GM19240 (cell line): ENCODE data around the gene SGF29.
"Not testable (repeated sequence)": the region's sequence is repeated elsewhere in the genome, so short reads cannot be mapped to it uniquely, and the experiment has no call there.

ENCODE experiments used
- DNase-seq: peaks from one replicate; pipeline ENCODE4 v3.0.0; 2011; ENCODE audit warnings: low spot score; ENCODE audit not compliant: insufficient read length

The SGF29 gene

DNA sequence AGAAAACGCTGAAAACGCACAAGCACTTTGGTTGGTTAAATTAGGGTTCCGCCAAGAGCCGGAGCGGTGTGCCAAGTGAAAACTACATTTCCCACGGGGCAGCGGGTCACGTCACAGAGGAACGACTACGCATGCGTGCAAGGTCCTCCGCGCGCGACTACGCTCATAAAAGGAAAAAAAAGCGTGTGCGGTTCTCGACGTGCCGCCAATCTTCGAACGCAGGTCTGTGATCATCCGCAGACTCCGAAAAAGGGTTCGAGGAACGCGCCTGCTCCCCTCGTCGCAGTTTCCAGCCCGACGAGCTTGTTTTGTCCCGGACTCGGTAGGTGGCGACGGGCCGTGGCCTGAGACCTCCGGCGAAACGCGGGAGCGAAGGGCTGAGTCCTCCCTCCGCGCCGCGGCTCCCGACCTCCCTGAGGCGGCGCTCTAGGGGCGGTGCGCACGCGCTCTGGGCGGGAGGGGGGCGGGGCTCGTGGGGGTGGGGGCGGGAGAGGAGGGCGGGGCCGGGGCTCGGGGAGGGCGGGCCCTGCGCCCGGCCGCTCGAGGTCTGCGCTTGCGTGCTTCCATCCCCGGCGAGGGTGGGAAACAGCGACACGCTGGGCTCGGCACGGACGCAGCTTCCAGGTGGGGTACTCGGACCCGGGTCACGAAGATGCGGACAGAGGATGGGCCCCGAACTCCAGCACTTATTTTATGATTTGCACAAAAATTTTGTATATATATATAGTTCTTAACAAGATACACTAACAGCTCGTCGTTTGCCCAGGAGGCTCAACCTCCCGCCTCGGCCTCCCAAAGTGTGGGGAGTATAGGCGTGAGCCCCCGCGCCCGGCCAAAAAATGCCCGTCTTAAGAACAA, at the start of gene SGF29:
Gene SGF29 (plus strand): TSS at position 145 of the 858 bp plus-strand sequence. CDS start 27,150 bp downstream, outside the sequence.
- peak; percentile 93 for DNase-seq

DNA sequence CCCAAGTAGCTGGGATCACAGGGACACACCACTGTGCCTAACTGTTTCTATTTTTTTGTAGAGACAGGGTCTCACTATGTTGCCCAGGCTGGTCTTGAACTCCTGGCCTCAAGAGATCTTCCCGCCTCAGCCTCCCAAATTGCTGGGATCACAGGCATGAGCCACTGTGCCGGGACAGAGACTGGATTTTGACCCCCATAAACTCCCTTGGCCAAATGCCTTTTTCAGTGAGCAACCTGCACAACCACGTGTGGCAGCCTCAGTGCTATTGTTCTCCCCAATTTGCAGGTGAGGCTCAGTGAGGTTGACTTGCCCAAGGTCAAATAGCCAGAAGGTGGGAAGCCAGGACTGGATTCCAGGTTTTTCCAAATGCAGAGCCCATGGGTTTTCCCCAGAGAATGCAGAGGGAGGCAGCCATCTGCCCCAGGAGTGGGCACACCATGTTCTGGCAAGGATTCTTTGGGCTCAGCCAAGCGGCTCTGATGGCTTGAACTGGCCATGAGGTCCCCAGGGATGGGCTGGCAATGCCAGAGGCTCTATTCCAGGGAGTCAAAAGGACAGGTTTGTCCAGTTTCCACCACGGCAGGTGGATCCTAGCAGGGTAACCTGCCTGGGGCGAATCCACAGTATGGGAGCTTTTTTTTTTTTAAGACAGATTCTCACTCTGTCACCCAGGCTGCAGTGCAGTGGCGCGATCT, 48.9 kb upstream of the SGF29 start:
- no peak for DNase-seq

DNA sequence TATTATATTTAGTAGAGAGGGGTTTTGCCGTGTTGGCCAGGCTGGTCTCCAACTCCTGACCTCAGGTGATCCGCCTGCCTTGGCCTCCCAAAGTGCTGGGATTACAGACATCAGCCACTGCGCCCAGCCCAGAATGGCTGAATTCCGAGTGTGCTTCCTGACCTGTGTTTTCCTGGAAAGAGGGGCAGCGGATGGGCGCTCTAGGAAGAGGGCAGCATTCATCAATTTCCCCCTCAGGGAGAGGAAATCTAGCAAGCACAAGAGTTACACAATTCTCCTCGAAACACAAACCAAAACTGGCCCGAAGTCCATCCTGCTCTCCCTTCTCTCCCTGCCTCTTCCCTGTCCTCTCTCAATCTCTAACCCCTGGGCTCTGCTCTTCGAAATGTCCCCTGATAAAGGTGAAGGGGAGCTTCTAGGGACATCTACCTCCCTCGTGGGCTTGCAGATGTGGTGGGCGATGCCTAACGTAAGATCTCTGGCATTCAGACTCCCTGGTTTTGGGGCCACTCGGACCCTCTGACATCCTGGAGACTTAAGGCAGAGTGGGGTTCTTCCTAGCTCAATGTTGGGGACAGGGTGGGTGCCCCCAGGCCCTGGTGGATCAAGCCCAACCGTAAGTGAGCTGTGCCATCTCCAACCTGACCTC, 48.1 kb upstream of the SGF29 start:
- DNase-seq, result no peak

DNA sequence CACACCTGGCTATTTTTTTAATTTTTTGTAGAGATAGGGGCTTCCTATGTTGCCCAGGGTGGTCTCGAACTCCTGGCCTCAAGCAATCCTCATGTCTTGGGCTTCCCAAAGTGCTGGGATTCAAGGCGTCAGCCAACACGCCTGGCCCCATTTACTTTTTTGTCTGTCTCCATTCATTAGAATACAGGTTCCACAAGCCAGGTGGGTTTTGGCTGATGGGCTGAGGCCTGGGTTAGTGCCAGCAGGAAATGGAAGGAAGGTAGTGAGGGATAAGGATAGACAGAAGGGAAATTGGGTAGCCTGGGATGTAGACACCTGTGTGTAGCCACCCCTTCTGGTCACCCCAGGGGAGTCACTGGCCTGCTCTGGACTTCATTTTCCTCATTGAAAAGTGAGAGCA, 42.7 kb upstream of the SGF29 start:
- DNase-seq, result no peak

DNA sequence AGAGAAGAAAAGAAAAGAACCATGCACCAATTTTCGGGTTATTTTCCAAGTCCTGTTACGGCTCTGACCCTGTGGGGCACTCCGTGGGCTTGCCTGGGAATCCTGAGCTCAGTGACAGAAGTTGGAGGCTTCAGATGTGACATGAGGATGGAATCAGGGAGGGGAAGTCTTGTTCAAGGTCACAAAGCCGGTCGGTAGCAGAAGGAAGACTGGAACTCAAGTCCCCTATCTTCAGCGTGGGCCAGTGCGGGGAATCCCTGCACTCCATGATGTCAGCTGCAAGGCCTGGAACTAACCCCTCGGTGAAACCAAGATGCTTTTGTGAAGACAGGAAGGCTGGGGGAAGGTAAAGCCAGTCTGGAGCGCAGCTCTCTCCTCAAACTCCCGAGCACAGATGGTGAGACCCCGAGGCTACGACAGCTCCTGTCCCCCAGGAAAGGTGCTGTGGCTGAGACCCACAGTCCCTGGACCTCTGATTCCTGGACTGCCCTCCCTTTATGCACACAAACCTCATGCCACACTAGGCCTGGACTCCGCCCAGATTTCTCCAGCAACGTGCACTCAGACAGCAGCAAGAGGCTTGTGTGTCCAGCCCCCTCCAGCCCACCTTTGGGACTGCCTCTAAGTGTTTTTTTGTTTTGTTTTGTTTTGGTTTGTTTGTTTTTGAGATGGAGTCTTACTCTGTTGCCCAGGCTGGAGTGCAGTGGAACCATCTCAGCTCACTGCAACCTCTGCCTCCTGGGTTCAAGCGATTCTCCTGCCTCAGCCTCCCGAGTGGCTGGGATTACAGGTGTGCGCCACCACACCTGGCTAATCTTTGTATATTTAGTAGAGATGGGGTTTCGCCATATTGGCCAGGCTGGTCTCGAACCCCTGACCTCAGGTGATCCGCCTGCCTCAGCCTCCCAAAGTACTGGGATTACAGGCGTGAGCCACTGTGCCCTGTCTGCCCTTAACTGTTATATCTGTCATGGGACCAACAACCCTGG, 41.6 kb upstream of the SGF29 start:
- DNase-seq, result no peak

DNA sequence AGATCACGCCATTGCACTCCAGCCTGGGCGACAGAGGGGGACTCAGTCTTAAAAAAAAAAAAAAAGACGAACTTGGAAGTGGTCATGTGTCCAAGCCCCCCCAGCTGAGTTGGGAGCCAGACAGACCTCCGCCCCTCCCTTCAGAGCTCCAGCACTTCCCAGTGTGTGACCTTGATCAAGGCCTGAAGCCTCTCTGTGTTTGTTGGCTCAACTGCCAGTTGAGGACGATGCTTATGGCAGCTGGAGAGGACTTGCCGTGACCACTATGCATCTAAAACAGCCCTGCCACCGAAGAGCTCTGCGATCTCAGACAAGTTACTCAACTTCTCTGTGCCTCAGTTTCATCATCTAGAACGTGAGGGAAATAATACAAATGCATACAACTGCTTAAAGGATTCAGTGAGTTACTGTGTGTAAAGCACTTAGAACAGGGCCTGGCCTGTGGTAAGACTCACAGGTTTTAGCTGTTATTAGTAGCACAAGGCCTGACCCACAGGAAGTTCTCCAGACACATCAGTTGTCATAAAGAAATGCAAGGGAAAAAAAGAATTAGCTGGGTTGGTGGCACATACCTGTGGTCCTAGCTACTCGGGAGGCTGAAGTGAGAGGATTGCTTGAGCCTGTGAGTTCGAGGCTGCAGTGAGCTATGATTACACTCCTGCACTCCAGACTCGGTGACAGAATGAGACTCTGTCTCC, 40.1 kb upstream of the SGF29 start:
- DNase-seq, result no peak

DNA sequence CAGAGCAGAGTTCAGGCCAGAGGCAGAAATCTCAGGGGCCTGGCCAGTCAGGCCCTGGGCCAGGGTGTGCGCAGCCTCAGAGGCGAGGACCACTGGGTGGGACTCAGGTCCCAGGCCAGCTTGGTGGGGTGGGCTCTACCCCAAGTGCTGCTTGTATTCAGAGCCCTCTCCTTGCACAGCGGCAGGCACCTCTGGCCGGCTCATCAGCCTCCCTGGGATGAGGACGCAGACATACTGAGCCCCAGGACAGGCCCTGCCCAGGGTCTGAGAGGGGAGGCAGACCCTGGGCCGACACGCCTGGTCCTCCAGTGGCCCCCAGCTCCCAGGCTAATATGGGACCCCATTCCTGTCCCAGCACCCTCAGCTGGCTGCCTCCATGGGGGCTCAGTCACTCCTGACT, 39.5 kb upstream of the SGF29 start:
- no peak for DNase-seq

DNA sequence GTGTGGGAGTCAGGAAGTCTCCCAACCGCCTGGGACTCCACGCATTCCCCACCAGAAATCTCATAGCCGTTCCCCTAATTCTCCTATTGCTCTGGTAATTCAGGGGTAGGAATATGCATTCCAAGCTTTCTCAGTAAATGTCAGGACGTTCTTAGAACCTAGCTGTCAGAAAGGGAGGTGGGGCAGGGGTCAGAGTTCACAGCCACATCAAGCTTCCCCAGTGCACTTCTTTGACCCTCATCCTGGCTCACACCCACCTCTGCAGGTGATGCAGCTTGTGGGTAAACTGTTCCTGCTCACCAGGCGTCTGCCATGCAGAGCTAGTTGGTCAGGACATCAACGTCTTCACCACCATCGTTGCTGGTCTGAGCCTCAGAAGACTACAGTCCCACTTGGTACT, 33.0 kb upstream of the SGF29 start:
- no peak for DNase-seq

DNA sequence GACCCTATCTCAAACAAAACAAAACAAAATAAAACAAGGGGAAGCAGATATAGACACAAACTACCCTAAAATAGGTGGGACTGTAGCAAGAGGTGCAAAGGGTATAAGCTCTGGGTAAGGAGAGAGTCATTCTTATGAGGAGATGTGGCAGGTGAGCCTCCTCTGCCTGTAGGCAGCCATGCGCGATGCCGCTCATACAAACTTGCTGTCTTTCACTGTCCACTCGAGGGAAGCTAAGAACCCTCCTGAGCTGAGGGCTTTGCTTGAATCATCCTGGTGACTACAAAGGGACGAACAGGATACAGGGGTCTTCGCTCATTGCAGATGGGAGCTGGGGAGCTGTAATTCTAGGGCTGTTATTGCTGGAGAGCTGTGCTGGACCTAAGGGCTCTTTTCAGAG, 32.3 kb upstream of the SGF29 start:
- DNase-seq, result no peak

DNA sequence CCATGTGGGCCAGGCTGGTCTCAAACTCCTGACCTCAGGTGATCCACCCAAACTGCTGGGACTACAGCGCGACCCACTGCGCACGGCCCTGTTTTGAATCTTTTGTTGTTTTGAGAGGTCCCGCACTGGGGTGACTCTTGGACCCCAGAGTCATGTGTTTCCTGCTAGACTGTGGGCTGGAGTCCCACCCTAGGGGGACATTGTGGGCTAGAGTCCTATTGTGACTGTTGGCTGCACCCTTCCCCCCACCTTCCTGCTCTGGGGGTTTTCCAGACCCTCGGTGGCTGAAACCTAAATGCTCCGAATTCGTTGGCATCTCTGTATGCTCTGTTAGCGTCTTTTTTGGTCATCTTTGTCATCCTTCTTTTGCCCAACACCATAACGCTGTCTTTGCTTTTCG, 30.9 kb upstream of the SGF29 start:
- no peak for DNase-seq

DNA sequence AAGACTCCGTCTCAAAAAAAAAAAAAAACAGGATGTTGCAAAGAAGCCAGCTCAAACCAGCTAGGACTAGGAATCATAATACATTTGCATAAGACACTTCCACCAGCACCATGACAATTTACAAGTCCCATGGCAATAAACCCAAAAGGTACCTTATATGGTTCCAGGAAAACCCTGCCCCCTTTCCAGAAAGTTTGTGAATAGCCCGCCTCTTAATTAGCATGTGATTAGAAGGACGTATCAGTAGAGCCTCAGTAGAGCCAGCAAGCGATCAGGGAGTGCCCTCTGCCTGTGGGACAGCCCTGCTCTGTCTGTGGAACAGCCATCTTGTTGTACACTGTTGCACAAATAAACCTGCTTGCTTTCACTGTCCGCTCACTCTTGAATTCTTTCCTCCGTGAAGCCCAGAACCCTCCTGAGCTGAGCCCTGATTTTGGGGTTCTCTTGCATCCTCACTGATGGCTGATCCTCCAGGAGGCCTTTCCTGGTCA, 29.0 kb upstream of the SGF29 start:
- no peak for DNase-seq

DNA sequence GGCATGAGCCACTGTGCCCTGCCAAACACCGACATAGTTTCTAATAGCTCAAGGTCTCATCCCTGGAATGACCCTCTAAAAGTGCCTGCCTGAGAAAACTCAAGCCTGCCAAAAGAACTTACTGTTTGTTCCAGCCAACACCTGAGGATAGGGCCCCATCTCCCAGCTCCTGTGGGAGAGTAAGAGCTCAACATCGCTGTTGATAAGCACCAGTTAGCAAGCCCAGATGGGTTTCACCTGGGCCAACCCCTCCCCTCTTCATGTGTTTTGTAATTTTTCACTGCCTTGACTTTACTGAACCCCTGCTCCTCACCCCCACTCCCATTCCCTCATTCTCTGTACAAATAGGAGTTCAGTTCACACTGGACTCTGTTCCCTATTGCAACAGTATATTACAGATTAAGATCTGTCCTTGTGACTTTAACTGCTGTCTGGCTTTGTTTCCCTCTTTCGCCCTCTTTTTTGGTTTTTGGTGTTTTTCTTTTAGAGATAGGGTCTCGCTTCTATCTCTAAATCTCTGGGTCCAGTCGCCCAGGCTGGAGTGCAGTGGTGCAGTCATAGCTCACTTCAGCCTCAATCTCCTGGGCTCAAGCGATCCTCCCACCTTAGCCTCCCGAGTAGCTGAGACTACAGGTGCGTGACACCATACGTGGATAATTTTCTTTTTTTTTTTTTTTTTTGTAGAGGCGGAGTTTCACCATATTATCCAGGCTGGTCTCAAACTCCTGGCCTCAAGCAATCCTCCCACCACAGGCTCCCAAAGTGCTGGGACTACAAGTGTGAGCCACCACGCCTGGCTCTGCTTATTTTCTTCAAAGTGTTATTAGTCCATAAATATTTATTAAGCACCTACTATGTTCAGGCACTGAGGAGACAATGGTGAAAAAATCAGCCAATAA, 27.3 kb upstream of the SGF29 start:
- DNase-seq, result no peak

DNA sequence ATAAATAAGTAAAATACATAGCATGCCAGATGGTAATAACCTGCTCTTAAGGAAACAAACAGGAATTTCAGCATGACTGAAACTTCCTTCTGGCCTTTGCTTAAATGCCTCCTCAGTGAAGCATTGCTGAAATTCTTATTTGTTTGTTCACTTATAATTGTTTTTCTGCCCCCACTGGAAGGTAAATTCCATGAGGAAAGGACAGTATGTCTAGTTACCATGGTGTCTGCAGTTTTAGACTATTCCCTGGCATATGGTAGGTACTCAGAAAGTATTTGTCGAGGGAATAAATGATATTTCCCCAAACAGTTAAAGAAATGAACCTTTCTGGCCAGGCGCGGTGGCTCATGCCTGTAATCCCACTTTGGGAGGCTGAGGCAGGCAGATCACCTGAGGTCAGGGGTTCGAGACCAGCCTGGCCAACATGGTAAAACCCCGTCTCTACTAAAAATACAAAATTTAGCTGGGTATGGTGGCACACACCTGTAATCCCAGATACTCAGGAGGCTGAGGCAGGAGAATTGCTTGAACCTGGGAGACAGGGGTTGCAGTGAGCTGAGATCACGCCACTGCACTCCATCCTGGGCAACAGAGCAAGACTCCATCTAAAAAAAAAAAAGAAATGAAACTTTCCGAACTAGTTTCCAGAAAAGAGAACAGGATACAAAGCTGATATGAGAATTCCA, 26.5 kb upstream of the SGF29 start:
- DNase-seq, result not testable (repeated sequence)

DNA sequence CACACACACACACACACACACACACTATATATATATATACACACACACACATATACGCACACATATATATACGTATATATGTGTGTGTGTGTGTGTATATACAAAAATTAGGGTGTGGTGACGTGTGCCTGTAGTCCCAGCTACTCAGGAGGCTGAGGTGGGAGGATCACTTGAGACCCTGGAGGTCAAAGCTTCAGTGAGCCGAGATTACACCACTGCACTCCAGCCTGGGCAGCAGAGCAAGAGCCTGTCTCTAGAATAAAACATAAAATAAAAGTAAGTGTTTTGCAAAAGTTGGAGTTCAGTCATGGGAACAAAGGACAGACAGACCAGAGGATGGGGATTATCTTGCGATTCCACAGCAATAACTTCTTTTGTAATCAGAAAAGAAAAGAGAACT, 25.7 kb upstream of the SGF29 start:
- no peak for DNase-seq

DNA sequence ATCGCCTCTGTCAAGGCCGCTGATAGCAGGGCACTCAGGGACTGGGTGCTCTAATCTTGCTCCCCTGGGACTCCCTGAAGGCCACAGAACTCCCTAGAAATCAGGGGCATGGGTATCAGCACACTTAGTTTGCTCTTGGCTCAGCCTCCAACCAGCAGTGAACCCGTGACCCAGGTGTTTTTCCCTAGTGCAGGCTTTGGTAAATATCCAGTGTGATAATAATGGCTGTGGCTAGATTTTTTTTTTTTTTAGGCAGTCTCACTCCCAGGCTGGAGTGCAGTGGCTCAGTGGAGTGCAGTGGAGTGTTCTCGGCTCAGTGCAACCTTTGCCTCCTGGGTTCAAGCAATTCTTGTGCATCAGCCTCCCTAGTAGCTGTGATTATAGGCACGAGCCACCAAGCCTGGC, 25.3 kb upstream of the SGF29 start:
- DNase-seq, result no peak

DNA sequence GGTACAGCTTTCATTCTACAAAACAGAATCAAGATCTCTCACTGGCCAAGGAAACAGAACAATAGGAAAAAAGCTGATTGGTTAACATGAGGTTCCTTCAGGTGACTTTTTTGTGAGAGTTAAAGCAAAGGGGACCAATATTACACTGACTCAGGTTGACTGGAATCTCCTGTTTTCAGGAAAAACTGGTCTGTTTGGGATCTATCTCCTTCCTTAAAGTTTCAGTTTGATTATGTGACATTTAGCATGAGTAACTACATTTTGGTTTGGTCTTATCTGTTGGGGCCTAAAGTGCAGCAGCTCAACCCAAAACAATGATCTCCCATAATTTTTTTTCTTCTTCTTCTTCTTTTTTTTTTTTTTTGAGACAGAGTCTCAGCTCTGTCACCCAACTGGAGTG, 24.6 kb upstream of the SGF29 start:
- DNase-seq, result no peak

DNA sequence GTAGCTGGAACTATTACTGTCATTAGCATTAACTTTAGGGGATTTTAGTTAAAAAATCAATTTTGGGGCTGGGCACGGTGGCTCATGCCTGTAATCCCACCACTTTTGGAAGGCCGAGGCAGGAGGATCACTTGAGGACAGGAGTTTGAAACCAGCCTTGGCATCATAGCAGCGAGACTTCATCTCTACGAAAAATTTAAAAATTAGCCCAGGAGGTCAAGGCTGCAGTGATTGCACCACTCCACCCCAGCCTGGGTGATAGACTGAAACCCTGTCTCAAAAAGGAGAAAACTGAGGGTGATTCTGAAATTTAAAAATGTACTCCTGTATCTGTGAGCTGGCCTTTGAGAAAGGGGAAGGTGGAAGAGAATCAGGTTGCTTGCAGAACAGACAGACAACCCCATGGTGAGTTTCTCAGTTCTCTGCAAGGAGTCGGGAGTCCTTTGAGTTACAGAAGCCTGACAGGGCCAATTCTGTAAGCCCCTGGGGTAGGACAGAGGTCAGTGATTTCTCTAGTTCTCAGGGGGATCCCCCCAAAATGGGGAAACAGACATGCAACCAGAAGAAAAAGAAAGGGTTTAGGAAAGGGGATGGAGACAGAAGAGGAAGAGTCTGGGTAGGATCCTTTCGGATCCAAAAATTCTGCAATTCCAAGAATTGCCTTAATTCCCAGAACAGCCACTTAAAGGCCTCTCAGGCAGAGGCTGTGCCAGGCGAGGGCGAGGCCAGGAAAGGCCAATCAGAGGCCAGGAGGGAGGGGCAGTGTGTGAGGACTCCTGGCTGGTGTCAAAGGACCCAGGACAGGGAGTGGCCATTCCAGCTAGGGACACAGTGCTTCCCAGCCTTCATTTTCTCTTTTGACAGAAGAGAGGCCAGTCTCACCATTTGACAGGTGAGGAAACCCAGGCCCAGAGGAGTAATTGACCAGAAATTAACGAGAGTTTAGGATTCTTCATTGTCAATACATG, 21.7 kb upstream of the SGF29 start:
- DNase-seq, result no peak
